Measurements from ENCODE around the gene CDH4.

Gene CDH4

DNA sequence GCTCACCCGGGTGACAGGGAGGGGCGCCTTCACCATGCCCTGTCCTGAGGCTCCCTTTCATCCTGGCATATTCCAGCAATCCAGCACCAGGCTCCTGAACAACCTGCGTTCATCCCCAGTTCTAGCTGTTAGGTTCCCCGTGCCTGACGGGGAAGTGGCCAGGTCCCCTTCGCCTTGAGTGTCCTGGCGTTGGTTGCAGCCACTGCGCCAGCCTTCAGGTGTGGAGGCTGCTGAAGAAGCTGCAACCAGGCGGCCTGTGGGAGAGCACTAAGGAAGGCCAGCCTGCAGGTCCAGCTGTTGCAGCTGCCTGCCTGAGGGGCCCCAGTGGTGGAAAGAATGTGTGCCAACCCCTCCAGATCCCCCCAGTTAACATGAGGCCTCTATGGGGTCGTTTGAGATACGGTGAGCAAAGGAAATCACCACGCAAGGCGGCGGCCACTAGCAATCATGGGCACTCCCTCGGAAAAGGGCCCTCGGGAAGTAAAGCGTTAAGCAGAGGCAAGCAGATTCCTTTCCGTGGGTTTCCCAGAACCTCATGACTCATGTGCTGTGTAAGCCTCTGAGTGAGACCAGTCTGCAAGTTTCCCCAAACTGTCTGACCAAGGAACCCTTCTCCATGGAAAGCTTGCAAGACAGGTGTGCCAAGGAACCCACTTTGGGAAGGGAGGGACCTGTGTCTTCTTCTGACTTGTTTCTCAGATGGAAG is 492.8 kb downstream of the CDH4 start:
- H3K4me3 ChIP-seq = no peak overlapping the region
- in situ Hi-C loops (cut with MboI; ENCODE audit: low sequenced_read_pairs) = no loop called here
- H3K36me3 ChIP-seq (replicated peaks) = no peaks in the 10 kb centered on the region
- H3K9me3 ChIP-seq = no peaks in the 10 kb centered on the region
- DNase-seq (ENCODE audit: low spot score in 2 of 2) = no peak
- H3K4me1 ChIP-seq = no peaks in the 10 kb centered on the region
- no peaks in the 10 kb centered on the region for H3K27me3 ChIP-seq (ENCODE audit: low read depth)

- no peaks in the 10 kb centered on the region for H3K4me1 ChIP-seq
- no peak overlapping the region for H3K4me3 ChIP-seq
- DNase-seq (ENCODE audit: low spot score in 2 of 2) = no peak
- H3K36me3 ChIP-seq (replicated peaks) = no peaks in the 10 kb centered on the region
- H3K27me3 ChIP-seq (ENCODE audit: low read depth) = no peaks in the 10 kb centered on the region
- in situ Hi-C loops (cut with MboI; ENCODE audit: low sequenced_read_pairs) = no loop called here
- H3K9me3 ChIP-seq = no peaks in the 10 kb centered on the region
Observed at GRCh38 chr20:61745397-61746146, 493.5 kb downstream of the CDH4 start.

GRCh38 chr20:61746147-61746646 is 494.1 kb downstream of the CDH4 start:
- Histone ChIP-seq H3K4me3 (no peak overlapping the region), H3K4me1 (no peaks in the 10 kb centered on the region), H3K27me3 (ENCODE audit: low read depth) (no peaks in the 10 kb centered on the region), H3K36me3 (replicated peaks) (no peaks in the 10 kb centered on the region), H3K9me3 (no peaks in the 10 kb centered on the region)
- DNase-seq (ENCODE audit: low spot score in 2 of 2) = no peak
- in situ Hi-C loops (cut with MboI; ENCODE audit: low sequenced_read_pairs) = no loop called here

DNA sequence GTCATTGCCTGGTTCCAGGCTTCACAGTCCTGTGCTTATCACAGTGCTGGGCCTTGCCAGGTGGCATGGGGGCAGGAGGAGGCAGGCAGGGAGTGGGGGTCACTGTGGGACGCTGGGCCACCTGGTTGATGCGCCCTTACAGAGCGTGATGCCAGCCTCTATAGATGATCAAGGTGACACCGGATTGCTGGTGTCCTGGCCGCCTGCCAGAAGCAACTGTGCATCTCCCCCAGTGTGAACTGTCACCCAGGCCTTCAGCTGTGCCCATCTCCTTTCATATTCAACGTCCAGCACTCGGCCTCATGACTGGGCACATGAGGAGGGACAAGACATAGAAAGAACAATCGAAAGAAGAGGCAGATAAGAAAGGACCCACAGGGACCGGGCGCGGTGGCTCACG is 494.7 kb downstream of the CDH4 start:
- Histone ChIP-seq H3K36me3 (replicated peaks) (no peaks in the 10 kb centered on the region), H3K4me1 (no peaks in the 10 kb centered on the region), H3K4me3 (no peak overlapping the region), H3K27me3 (ENCODE audit: low read depth) (no peaks in the 10 kb centered on the region), H3K9me3 (no peaks in the 10 kb centered on the region)
- in situ Hi-C loops (cut with MboI; ENCODE audit: low sequenced_read_pairs) = no loop called here
- no peak for DNase-seq (ENCODE audit: low spot score in 2 of 2)

- in situ Hi-C loops (cut with MboI; ENCODE audit: low sequenced_read_pairs) = no loop called here
Observed at GRCh38 chr20:61748376-61748775, 496.3 kb downstream of the CDH4 start.

GRCh38 chr20:61749406-61750075 is 497.5 kb downstream of the CDH4 start:
- H3K9me3 ChIP-seq = no peaks in the 10 kb centered on the region
- in situ Hi-C loops (cut with MboI; ENCODE audit: low sequenced_read_pairs) = no loop called here
- no peak overlapping the region for H3K4me3 ChIP-seq
- H3K36me3 ChIP-seq (replicated peaks) = no peaks in the 10 kb centered on the region
- H3K27me3 ChIP-seq (ENCODE audit: low read depth) = no peaks in the 10 kb centered on the region
- no peak for DNase-seq (ENCODE audit: low spot score in 2 of 2)
- H3K4me1 ChIP-seq = no peaks in the 10 kb centered on the region

More at GRCh38 chr20:61748376-61748775, 496.3 kb downstream of the CDH4 start:
- DNase-seq (ENCODE audit: low spot score in 2 of 2) = no peak
- no peaks in the 10 kb centered on the region for H3K36me3 ChIP-seq (replicated peaks)
- H3K27me3 ChIP-seq (ENCODE audit: low read depth) = no peaks in the 10 kb centered on the region
- no peaks in the 10 kb centered on the region for H3K9me3 ChIP-seq
- H3K4me1 ChIP-seq = no peaks in the 10 kb centered on the region
- no peak overlapping the region for H3K4me3 ChIP-seq

DNA sequence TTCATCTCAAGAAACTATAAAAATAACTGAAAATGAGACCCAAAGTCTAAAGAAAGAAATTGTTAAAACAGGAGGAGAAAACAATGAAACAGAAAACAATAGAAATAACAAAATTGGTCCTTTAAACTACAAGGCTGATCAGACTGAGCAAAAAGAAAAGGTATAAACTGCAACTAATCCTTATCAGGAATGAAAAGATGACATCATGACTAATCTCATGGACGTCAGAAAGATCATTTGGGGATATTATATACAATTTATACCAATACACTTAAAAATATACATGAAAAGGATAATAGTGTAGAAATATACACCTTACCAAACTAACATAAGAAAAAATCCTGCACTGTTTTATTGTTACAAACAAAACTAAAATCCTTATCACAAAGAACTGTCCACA is 498.0 kb downstream of the CDH4 start:
- Histone ChIP-seq H3K27me3 (ENCODE audit: low read depth) (no peaks in the 10 kb centered on the region), H3K4me1 (no peaks in the 10 kb centered on the region), H3K9me3 (no peaks in the 10 kb centered on the region), H3K4me3 (no peak overlapping the region), H3K36me3 (replicated peaks) (no peaks in the 10 kb centered on the region)
- DNase-seq (ENCODE audit: low spot score in 2 of 2) = no peak
- in situ Hi-C loops (cut with MboI; ENCODE audit: low sequenced_read_pairs) = no loop called here

DNA sequence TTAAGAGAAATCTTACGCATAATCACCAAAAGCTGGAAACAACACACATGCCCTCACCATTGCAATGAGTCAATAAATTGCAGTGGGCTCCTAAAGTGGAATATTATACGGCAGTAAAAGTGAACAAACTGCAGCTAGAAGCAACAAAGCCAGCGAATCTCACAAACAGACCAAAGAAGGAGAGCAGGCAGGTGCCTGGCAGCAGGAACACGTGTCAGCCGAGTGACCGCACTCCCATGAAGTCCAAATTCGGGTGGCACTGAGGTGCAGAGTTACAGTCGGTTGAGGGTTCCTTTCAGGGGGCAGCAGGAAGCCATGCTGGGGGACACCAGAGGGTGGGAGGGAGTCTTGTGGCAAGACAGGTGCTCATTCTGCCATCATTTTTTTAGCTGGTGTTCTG is 500.5 kb downstream of the CDH4 start:
- in situ Hi-C loops (cut with MboI; ENCODE audit: low sequenced_read_pairs) = no loop called here

GRCh38 chr20:61753316-61753942 is 501.4 kb downstream of the CDH4 start:
- no peaks in the 10 kb centered on the region for H3K36me3 ChIP-seq (replicated peaks)
- H3K27me3 ChIP-seq (ENCODE audit: low read depth) = no peaks in the 10 kb centered on the region
- H3K4me3 ChIP-seq = no peak overlapping the region
- in situ Hi-C loops (cut with MboI; ENCODE audit: low sequenced_read_pairs) = no loop called here
- H3K9me3 ChIP-seq = no peaks in the 10 kb centered on the region
- no peak for DNase-seq (ENCODE audit: low spot score in 2 of 2)
- no peaks in the 10 kb centered on the region for H3K4me1 ChIP-seq

More for the DNA sequence above, 500.5 kb downstream of the CDH4 start:
- no peaks in the 10 kb centered on the region for H3K4me1 ChIP-seq
- H3K9me3 ChIP-seq = no peaks in the 10 kb centered on the region
- no peaks in the 10 kb centered on the region for H3K27me3 ChIP-seq (ENCODE audit: low read depth)
- no peak for DNase-seq (ENCODE audit: low spot score in 2 of 2)
- H3K4me3 ChIP-seq = no peak overlapping the region
- H3K36me3 ChIP-seq (replicated peaks) = no peaks in the 10 kb centered on the region

- Histone ChIP-seq H3K27me3 (ENCODE audit: low read depth) (no peaks in the 10 kb centered on the region), H3K4me3 (no peak overlapping the region), H3K4me1 (no peaks in the 10 kb centered on the region), H3K9me3 (no peaks in the 10 kb centered on the region), H3K36me3 (replicated peaks) (no peaks in the 10 kb centered on the region)
- in situ Hi-C loops (cut with MboI; ENCODE audit: low sequenced_read_pairs) = no loop called here
- no peak for DNase-seq (ENCODE audit: low spot score in 2 of 2)
Observed at GRCh38 chr20:61753987-61754956, 502.2 kb downstream of the CDH4 start.

DNA sequence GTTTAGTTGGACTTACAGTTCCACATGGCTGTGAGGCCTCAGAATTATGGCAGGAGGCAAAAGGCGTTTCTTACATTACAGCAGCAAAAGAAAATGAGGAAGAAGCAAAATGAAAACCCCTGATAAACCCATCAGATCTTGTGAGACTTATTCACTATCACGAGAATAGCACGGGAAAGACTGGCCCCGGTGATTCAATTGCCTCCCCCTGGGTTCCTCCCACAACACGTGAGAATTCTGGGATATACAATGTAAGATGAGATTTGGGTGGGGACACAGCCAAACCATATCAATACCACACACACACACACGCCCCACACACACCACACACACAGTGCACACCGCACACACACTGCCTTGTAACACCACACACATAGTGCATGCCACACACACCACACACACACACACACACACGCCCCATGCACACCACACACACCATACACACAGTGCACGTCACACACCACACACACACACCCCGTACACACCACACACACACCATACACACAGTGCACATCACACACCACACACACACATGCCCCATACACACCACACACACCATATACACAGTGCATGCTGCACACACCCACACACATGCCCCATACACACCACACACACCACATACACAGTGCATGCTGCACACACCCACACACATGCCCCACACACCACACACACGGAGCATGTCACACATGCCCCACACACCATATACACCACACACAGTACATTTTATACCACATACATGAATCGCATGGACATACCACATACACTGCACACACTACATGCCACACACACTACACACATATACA is 503.1 kb downstream of the CDH4 start:
- Histone ChIP-seq H3K36me3 (replicated peaks) (no peaks in the 10 kb centered on the region), H3K4me3 (no peak overlapping the region), H3K27me3 (ENCODE audit: low read depth) (0 out of 2 replicates have a peak, but pooled peaks cover 3% of the 10 kb centered on the region), H3K9me3 (no peaks in the 10 kb centered on the region), H3K4me1 (no peaks in the 10 kb centered on the region)
- in situ Hi-C loops (cut with MboI; ENCODE audit: low sequenced_read_pairs) = no loop called here
- DNase-seq (ENCODE audit: low spot score in 2 of 2) = no peak

All from HAP-1 (cell line).